Spinal cord (tissue), 10 donors: ENCODE measurements around the gene RAD51B. TPM values are rescaled to one million over a fixed set of nuclear protein-coding genes. Genes with fewer than 3 reads are reported as not detected.

Experiments used
- DNase-seq, 6 donors: peaks; one replicate each; pipeline versions ENCODE4 v3.0.0 to v3.0.0-alpha.2; 2013 to 2015; ENCODE audit warnings: low spot score in 6 of 6, low read depth in 4 of 6
- H3K27ac ChIP-seq: one replicate; pipeline ENCODE4 v1.5.1; 2013; ENCODE audit warnings: low read depth, low read length, control low read depth
- H3K27me3 ChIP-seq: one replicate; pipeline ENCODE4 v1.6.1; 2013; ENCODE audit warnings: low read length; ENCODE audit not compliant: control insufficient read depth, insufficient read depth
- H3K36me3 ChIP-seq: one replicate; pipeline ENCODE4 v1.6.1; 2013; ENCODE audit warnings: low read length; ENCODE audit not compliant: control insufficient read depth, insufficient read depth
- H3K4me1 ChIP-seq: one replicate; pipeline ENCODE4 v1.6.1; 2013; ENCODE audit warnings: low read length; ENCODE audit not compliant: control insufficient read depth, insufficient read depth
- H3K4me3 ChIP-seq: one replicate; pipeline ENCODE4 v1.5.1; 2013; ENCODE audit warnings: low read depth, low read length, control low read depth
- H3K9me3 ChIP-seq: one replicate; pipeline ENCODE4 v1.6.1; 2013; ENCODE audit warnings: low read length; ENCODE audit not compliant: control insufficient read depth, insufficient read depth
- WGBS: methylation state at CpG from one replicate; pipeline ENCODE4 v1.1.5; 2013; ENCODE audit warnings: missing lambda C conversion rate; ENCODE audit not compliant: insufficient coverage; 5-methylcytosine and 5-hydroxymethylcytosine counted together
- polyA plus RNA-seq, 2 donors: library from polyadenylated mRNA; unstranded; fragments of 120-200 nt; gene quantifications; one replicate each; pipeline ENCODE4 v1.2.1, GENCODE V29; 2013; ENCODE audit not compliant: insufficient read length in 2 of 2
- total RNA-seq, 2 donors: library from RNA; depleted of rRNA in 1 of 2; stranded (reverse); fragments of 120-200 nt in 1 of 2; fragments of >200 nt in 1 of 2; gene quantifications; one replicate each; pipeline versions ENCODE4 v1.2.3 to v1.2.4, GENCODE V29; 2013 to 2014
- donor health status: healthy.

The RAD51B gene
- total and polyA plus RNA-seq, 4 donors: 5.7 to 28.9 (median 14.4) TPM

DNA sequence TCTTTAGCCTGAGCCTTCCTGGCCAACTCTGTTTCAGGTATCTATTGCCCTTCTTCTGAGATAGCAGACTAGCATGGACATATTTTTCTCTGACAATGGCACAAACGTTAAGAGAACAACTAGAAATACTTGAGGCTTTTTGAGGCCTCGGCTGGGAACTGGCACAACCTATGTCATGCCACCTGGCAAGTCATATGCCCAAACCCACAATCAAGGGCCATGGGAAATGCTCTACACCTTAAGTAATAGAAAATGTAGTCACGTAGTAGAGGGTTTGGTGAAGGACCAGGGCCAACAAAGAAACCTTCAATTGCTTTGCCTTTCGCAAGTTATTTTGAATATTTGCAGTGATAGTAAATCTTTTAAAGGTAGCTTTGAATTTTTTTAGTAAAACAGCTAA, 647.8 kb downstream of the RAD51B start:
- no peaks in the 10 kb centered on the region for H3K36me3 ChIP-seq
- peaks cover 3% of the 10 kb centered on the region for H3K4me1 ChIP-seq
- H3K27me3 ChIP-seq: no peaks in the 10 kb centered on the region
- no peak overlapping the region for H3K4me3 ChIP-seq
- no peak for DNase-seq
- no peak overlapping the region for H3K27ac ChIP-seq
- 90% methylated on average over 2 of the region's 4 CpGs for WGBS
- H3K9me3 ChIP-seq: no peaks in the 10 kb centered on the region

GRCh38 chr14:68468437-68469207, 649.0 kb downstream of the RAD51B start:
- H3K27me3 ChIP-seq: no peaks in the 10 kb centered on the region
- no peak for DNase-seq
- H3K36me3 ChIP-seq: no peaks in the 10 kb centered on the region
- H3K4me1 ChIP-seq: peaks cover 3% of the 10 kb centered on the region
- H3K27ac ChIP-seq: no peak overlapping the region
- no peak overlapping the region for H3K4me3 ChIP-seq
- H3K9me3 ChIP-seq: no peaks in the 10 kb centered on the region
- WGBS: 94% methylated on average over 2 of the region's 5 CpGs

GRCh38 chr14:68469208-68469713, 649.7 kb downstream of the RAD51B start:
- Histone ChIP-seq H3K27me3 (no peaks in the 10 kb centered on the region), H3K36me3 (no peaks in the 10 kb centered on the region), H3K4me3 (no peak overlapping the region), H3K9me3 (no peaks in the 10 kb centered on the region), H3K27ac (no peak overlapping the region), H3K4me1 (peaks cover 3% of the 10 kb centered on the region)
- DNase-seq: peak in 1 of 6 donors; percentile 47
- no CpG with 5 or more reads among the region's 5 CpGs for WGBS

DNA sequence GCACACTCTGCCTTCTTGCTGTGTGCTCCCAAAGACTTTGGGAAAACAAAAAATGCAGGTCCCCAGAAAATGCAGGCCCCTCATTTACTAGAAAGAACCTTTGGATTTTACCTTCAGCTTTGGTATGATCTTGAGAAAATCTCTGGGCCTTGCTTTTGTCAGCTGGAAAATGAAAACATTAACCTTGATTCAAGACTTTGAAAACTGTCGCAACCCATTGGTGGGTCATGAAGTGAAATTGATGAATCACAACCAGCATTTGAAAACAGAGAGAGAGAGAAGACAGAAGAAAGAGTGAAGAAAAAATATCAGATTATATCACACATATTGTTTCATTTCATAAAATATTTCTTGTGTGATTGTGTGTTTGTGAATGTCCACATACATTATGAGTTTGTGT, 650.8 kb downstream of the RAD51B start:
- Histone ChIP-seq H3K27me3 (no peaks in the 10 kb centered on the region), H3K9me3 (no peaks in the 10 kb centered on the region)
- no CpG with 5 or more reads among the region's 1 CpG for WGBS

DNA sequence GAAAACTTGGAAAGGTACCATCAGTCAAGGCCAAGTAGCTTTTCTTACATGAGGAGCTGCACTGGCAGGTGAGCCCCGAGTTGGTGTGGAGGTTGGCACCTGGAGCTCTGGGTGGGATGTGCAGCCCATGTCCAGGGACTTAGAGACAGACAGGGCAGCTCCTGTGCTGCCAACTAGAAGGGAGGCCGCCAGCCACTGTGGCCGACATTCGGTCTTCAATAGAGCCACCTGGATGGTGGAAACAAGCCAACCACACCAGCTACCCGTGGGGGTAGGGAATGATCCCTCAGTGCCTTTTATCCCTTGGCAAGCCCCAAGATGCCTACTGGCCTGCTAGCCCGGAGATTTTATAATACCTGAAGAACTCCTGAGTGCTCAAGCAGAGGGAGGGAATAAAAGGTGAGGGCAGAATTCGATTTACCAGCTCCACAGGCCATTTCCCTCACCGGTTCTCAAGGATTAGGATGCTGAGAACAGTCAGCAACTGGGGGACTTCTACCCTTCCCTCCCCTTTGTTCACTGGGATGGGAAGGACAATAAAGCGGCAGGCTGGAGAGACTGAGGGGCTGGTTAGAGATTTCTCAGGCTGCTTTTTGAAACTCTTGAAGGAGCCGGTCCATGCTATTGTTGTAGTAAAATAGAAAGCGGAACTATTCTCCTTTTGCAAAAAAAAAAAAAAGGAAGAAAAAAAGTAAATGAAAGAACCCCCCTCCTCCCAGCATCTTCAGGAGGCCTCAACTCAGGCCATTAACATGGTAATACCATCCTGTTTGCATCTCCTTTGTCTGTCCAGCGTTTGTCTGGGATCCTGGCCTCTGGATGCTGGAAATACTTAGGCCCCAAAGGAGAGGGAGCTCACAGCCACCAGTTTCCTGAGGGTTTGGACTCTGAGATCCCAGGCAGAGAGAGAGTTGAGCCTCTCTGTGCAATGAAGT, 651.7 kb downstream of the RAD51B start:
- Histone ChIP-seq H3K4me3 (no peak overlapping the region), H3K27ac (no peak overlapping the region), H3K27me3 (no peaks in the 10 kb centered on the region), H3K9me3 (no peaks in the 10 kb centered on the region), H3K4me1 (peaks cover 3% of the 10 kb centered on the region), H3K36me3 (no peaks in the 10 kb centered on the region)
- WGBS: 85% methylated on average over 2 of the region's 12 CpGs
- DNase-seq: no peak

More for the DNA sequence above, 650.8 kb downstream of the RAD51B start:
- H3K36me3 ChIP-seq: no peaks in the 10 kb centered on the region
- no peak overlapping the region for H3K4me3 ChIP-seq
- H3K4me1 ChIP-seq: peaks cover 3% of the 10 kb centered on the region
- DNase-seq: no peak
- H3K27ac ChIP-seq: no peak overlapping the region

DNA sequence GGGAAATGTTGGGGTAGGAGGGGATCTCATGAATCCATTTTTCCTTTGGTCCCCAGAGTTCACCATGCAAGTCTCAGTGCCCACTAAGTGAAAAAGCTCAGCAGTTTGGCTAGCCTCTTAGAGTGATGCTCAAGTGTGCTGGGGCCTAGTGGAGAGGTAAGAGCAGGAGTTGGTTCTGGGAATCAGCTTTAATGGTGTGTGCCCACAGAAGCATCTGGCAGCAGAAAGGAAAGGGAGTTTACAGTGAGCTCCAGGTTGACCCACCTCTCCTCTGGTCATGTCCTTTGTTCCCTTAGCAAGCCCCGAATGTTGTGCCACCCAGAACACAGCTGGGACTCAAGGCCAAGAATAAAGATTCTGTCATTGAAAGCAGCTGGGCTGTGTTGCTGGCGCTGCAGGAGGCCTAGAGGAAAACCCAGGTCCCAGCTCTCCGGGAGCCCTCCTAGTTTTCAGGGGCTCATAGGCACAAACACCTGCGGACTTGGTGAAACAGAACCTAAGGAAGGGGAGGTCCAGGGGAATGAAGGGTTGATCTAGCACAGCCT, 652.5 kb downstream of the RAD51B start:
- Histone ChIP-seq H3K27ac (no peak overlapping the region), H3K36me3 (no peaks in the 10 kb centered on the region), H3K4me1 (peaks cover 3% of the 10 kb centered on the region), H3K9me3 (no peaks in the 10 kb centered on the region), H3K27me3 (no peaks in the 10 kb centered on the region), H3K4me3 (no peak overlapping the region)
- DNase-seq: no peak
- 79% methylated on average over 4 of the region's 4 CpGs for WGBS

DNA sequence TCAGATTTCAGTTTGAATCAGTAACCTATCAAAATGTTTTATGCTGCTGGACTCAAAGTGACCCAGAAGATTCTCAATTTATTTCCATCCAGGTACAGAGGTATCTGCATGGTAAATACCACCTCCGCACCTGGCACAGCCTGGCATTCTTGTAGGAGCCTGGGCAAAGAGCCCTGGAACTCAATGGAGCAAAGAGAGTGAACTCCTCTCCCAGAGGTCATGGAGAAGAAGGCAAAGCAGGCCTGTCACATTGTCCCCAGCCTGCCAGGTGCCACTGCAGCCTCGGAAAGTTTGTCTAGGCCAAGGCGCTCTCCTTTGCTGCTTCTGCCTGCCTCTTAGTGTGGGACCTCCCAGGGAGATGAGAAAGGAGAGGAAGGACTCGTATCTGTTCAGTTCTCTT, 653.5 kb downstream of the RAD51B start:
- Histone ChIP-seq H3K9me3 (no peaks in the 10 kb centered on the region), H3K4me3 (no peak overlapping the region), H3K27me3 (no peaks in the 10 kb centered on the region), H3K27ac (no peak overlapping the region), H3K4me1 (peaks cover 3% of the 10 kb centered on the region), H3K36me3 (no peaks in the 10 kb centered on the region)
- no peak for DNase-seq
- 100% methylated on average over 1 of the region's 4 CpGs for WGBS

GRCh38 chr14:68473794-68474193, 654.2 kb downstream of the RAD51B start:
- no peak for DNase-seq
- no peaks in the 10 kb centered on the region for H3K9me3 ChIP-seq
- no peak overlapping the region for H3K27ac ChIP-seq
- H3K4me1 ChIP-seq: peaks cover 3% of the 10 kb centered on the region
- H3K4me3 ChIP-seq: no peak overlapping the region
- H3K27me3 ChIP-seq: no peaks in the 10 kb centered on the region
- H3K36me3 ChIP-seq: no peaks in the 10 kb centered on the region
- no CpG with 5 or more reads among the region's 2 CpGs for WGBS

DNA sequence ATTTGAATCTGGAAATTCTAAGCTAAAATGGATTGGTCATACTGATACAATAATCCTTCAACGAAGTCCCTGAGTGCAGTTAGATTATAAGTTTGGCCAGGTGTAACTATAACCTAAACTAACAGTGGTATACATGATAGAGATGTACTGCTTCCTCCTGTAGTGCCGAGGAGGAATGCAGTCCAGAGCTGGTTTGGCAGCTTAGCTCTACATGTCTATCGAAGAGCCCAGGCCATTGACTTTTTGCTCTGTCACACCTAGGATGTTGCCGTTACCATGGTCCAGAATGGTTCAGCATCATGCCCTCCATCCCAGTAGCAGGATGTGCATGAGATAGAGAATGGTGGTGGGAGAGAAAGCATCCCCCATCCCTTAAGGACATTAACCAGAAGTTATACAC, 655.2 kb downstream of the RAD51B start:
- Histone ChIP-seq H3K27me3 (no peaks in the 10 kb centered on the region), H3K27ac (no peak overlapping the region), H3K36me3 (no peaks in the 10 kb centered on the region), H3K4me3 (no peak overlapping the region), H3K4me1 (peaks cover 3% of the 10 kb centered on the region), H3K9me3 (no peaks in the 10 kb centered on the region)
- no peak for DNase-seq
- WGBS: 100% methylated on average over 3 of the region's 4 CpGs
